HepG2 (cell line): ENCODE results near the gene PRSS2.

ENCODE experiments used
- CTCF ChIP-seq: sonication (generic); formaldehyde crosslinking; IDR thresholded peaks from 2 replicates; pipeline ENCODE4 v1.5.0; 2020; ENCODE audit warnings: mild to moderate bottlenecking, missing genetic modification reagents, moderate library complexity
- EP300 ChIP-seq, 3 experiments: sonication (generic) in 1 of 3; formaldehyde crosslinking in 1 of 3; IDR thresholded peaks; 2 replicates each; pipeline versions ENCODE4 v1.5.1 to v1.6.1; 2011 to 2020; ENCODE audit warnings: low read depth in 2 of 3, low read length in 2 of 3, borderline replicate concordance in 1 of 3, improper control_type of control experiment in 1 of 3, mild to moderate bottlenecking in 1 of 3, missing genetic modification reagents in 1 of 3, moderate library complexity in 1 of 3
- HDAC1 ChIP-seq: sonication (generic); formaldehyde crosslinking; IDR thresholded peaks from 2 replicates; pipeline ENCODE4 v1.5.1; 2020; ENCODE audit warnings: mild to moderate bottlenecking, missing genetic modification reagents
- MNT ChIP-seq: fragments of 450-650 bp; IDR thresholded peaks from 2 replicates; pipeline ENCODE4 v1.6.1; 2016
- POLR2AphosphoS5 ChIP-seq: IDR thresholded peaks from 2 replicates; pipeline ENCODE4 v1.6.1; 2012; ENCODE audit warnings: low read depth, low read length
- SP1 ChIP-seq, 2 experiments: fragments of 450-650 bp in 1 of 2; sonication (generic) in 1 of 2; formaldehyde crosslinking in 1 of 2; IDR thresholded peaks; 2 replicates each; pipeline versions ENCODE4 v1.4.0 to v1.6.1; 2016 to 2020; ENCODE audit warnings: missing genetic modification reagents in 1 of 2
- THAP7 ChIP-seq: sonication (generic); formaldehyde crosslinking; IDR thresholded peaks from 2 replicates; pipeline ENCODE4 v1.8.1; 2023; ENCODE audit warnings: mild to moderate bottlenecking, missing genetic modification reagents
- ZNF737 ChIP-seq: sonication (generic); formaldehyde crosslinking; IDR thresholded peaks from 2 replicates; pipeline ENCODE4 v1.5.0; 2020; ENCODE audit warnings: missing genetic modification reagents, mild to moderate bottlenecking, borderline replicate concordance
- TF ChIP-seq, protein P1 (sequence below): sonication (generic); formaldehyde crosslinking; IDR thresholded peaks from 2 replicates; pipeline ENCODE4 v1.8.0; 2022; ENCODE audit warnings: low read depth, missing genetic modification reagents

DNA sequence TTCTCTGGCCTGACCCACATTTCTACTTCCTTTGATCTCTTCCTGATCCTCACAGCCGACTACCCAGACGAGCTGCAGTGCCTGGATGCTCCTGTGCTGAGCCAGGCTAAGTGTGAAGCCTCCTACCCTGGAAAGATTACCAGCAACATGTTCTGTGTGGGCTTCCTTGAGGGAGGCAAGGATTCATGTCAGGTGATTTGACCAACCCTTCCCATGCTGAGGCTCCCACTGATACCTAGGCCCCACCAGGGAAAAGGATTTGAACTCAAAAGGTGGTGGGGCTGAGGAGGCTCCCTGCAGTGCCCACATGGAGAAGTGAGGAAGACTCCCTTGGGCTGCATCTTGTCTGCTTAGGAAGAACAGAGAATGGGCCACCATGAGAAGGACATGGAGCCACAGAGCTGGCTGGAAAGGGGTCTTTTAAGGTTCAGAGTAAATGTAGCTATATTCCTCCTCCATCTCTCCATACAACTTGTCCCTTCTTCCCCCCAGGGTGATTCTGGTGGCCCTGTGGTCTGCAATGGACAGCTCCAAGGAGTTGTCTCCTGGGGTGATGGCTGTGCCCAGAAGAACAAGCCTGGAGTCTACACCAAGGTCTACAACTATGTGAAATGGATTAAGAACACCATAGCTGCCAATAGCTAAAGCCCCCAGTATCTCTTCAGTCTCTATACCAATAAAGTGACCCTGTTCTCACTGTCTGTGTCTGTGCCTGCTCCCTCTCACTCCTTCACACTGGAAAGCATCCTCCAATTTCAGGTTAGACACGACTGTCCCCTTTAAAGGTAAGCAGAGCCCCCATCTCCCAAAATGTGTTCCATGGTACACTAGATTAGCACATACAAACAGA lies 18.2 kb upstream of the PRSS2 start:
- TF ChIP-seq, protein P1, sequence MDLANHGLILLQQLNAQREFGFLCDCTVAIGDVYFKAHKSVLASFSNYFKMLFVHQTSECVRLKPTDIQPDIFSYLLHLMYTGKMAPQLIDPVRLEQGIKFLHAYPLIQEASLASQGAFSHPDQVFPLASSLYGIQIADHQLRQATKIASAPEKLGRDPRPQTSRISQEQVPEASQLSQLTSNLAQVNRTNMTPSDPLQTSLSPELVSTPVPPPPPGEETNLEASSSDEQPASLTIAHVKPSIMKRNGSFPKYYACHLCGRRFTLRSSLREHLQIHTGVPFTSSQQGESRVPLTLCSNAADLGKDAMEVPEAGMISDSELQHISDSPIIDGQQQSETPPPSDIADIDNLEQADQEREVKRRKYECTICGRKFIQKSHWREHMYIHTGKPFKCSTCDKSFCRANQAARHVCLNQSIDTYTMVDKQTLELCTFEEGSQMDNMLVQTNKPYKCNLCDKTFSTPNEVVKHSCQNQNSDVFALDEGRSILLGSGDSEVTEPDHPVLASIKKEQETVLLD (CRISPR knock-in tag), result no peak
- TF ChIP-seq MNT (no peak), CTCF (CRISPR knock-in tag) (no peak), THAP7 (CRISPR knock-in tag) (no peak), EP300 (IDR thresholded peaks at IDR 0.05; ENCODE audit: low read depth in 2 of 2, low read length in 2 of 2) (no peak), EP300 (CRISPR knock-in tag; IDR thresholded peaks at IDR 0.05; ENCODE audit: borderline replicate concordance) (no peak), ZNF737 (CRISPR knock-in tag) (no peak), POLR2AphosphoS5 (no peak), HDAC1 (CRISPR knock-in tag) (no peak), SP1 (IDR thresholded peaks at IDR 0.05) (no peak), SP1 (CRISPR knock-in tag; IDR thresholded peaks at IDR 0.05) (no peak)
